T-cell (primary cell): ENCODE data around the gene TTC13. TPM values are rescaled to one million over a fixed set of nuclear protein-coding genes. Genes with fewer than 3 reads are reported as not detected.

ENCODE experiments used
- ATAC-seq, 4 experiments: fragments of 200-7000 bp in 3 of 4; fragments of 150-1000 bp in 1 of 4; cut with Tn5 transposase; replicated peaks in 1 of 4; 1 replicate in 3 of 4; 2 replicates in 1 of 4; pipeline ENCODE4 v1.10.0; 2021; ENCODE audit warnings: moderate library complexity in 3 of 4, mild to moderate bottlenecking in 2 of 4, moderate number of reproducible peaks in 1 of 4
- CTCF ChIA-PET, 2 donors: fragments of 300-600 bp; sonication (Branson Sonifier 250); formaldehyde crosslinking; loops; one replicate each; lab custom pipeline; 2022; ENCODE audit warnings: antibody characterized with exemption in 2 of 2; lab: Charles Lee
- POLR2A ChIA-PET, 2 donors: fragments of 300-600 bp; sonication (Branson Sonifier 250); formaldehyde crosslinking; loops; one replicate each; lab custom pipeline; 2022; ENCODE audit warnings: antibody characterized with exemption in 2 of 2; lab: Charles Lee
- DNase-seq, 35 experiments: peaks; one replicate each; pipeline versions ENCODE4 v3.0.0 to v3.0.0-alpha.2; 2013 to 2023
- H3K27ac ChIP-seq: one replicate; pipeline ENCODE4 v1.5.1; 2013; ENCODE audit warnings: low read length
- H3K27me3 ChIP-seq, 2 experiments: replicated peaks in 1 of 2; 1 replicate in 1 of 2; 2 replicates in 1 of 2; pipeline versions ENCODE4 v1.6.1 to v1.7.0; 2013; ENCODE audit warnings: low read length in 1 of 2, mixed read lengths in 1 of 2; ENCODE audit not compliant: control insufficient read depth in 2 of 2, insufficient read depth in 2 of 2; ENCODE audit errors: extremely low read depth in 1 of 2
- H3K36me3 ChIP-seq, 2 donors: 1 replicate in 1 of 2; 2 replicates in 1 of 2; pipeline versions ENCODE4 v1.6.1 to v1.7.0; 2013; ENCODE audit warnings: low read length in 1 of 2; ENCODE audit not compliant: control insufficient read depth in 2 of 2, insufficient read depth in 1 of 2; ENCODE audit errors: extremely low read depth in 1 of 2
- H3K4me1 ChIP-seq, 2 experiments: 1 replicate in 1 of 2; 2 replicates in 1 of 2; pipeline versions ENCODE4 v1.6.1 to v1.7.0; 2013; ENCODE audit warnings: low read length in 2 of 2, mixed read lengths in 1 of 2; ENCODE audit not compliant: insufficient read depth in 2 of 2, control insufficient read depth in 1 of 2; ENCODE audit errors: extremely low read depth in 1 of 2
- H3K4me3 ChIP-seq, 2 donors: 1 replicate in 1 of 2; 2 replicates in 1 of 2; pipeline versions ENCODE4 v1.5.1 to v1.7.0; 2013; ENCODE audit warnings: mild to moderate bottlenecking in 2 of 2, low read length in 1 of 2, moderate library complexity in 1 of 2; ENCODE audit not compliant: control insufficient read depth in 1 of 2; ENCODE audit errors: extremely low read depth in 1 of 2
- H3K9me3 ChIP-seq: 2 replicates; pipeline ENCODE4 v1.7.0; 2013
- H3K27ac Mint-ChIP-seq, 2 donors: one replicate each; pipeline ENCODE4 v1.8.0; 2020 to 2021; ENCODE audit warnings: mild to moderate bottlenecking in 2 of 2, mixed read lengths in 2 of 2
- H3K27me3 Mint-ChIP-seq, 2 donors: one replicate each; pipeline ENCODE4 v1.8.0; 2021 to 2022; ENCODE audit warnings: mixed read lengths in 2 of 2
- H3K36me3 Mint-ChIP-seq: one replicate; pipeline ENCODE4 v1.8.0; 2021; ENCODE audit warnings: mixed read lengths
- H3K4me1 Mint-ChIP-seq, 3 donors: one replicate each; pipeline ENCODE4 v1.8.0; 2020 to 2022; ENCODE audit warnings: mixed read lengths in 3 of 3, mild to moderate bottlenecking in 1 of 3
- H3K4me3 Mint-ChIP-seq, 3 donors: one replicate each; pipeline ENCODE4 v1.8.0; 2020 to 2022; ENCODE audit warnings: mild to moderate bottlenecking in 3 of 3, mixed read lengths in 3 of 3, moderate library complexity in 3 of 3
- H3K9me3 Mint-ChIP-seq, 3 donors: one replicate each; pipeline ENCODE4 v1.8.0; 2020 to 2022; ENCODE audit warnings: mixed read lengths in 3 of 3
- WGBS: methylation state at CpG from one replicate; pipeline ENCODE4 v1.1.5; 2013; ENCODE audit warnings: missing lambda C conversion rate; ENCODE audit not compliant: insufficient coverage; 5-methylcytosine and 5-hydroxymethylcytosine counted together
- total RNA-seq, 35 experiments: library from RNA in 6 of 35; stranded (reverse) in 6 of 35; fragments of 120-200 nt in 1 of 35; gene quantifications; one replicate each; pipeline versions ENCODE4 v1.2.1 to v1.2.4 and lab custom pipeline; 2013 to 2026

Gene TTC13
- total RNA-seq, 5 donors from 2014 or later (not counting 1 experiment from before 2014, with no cell fraction given), result 39.7 to 44.9 (median 42.2) TPM

- Histone ChIP-seq H3K9me3 (no peaks in the 10 kb centered on the region), H3K27ac (no peak overlapping the region), H3K36me3 (peaks cover 5 to 55% of the 10 kb centered on the region in 2 donors), H3K4me3 (no peak overlapping the region), H3K27me3 (no peaks in the 10 kb centered on the region), H3K4me1 (no peaks in the 10 kb centered on the region)
- 100% methylated on average over 1 of the region's 2 CpGs for WGBS
- ChIA-PET POLR2A (interaction anchor here in 1 of 2 donors (1.0 kb wide), 1 partner anchor 21 kb away, joined by 4 read pairs; no protein-coding TSS in a partner anchor), CTCF (interaction anchor here in 1 of 2 donors (1.0 kb wide), 1 partner anchor 19 kb away, joined by 3 read pairs; no protein-coding TSS in a partner anchor)
- Mint-ChIP-seq H3K27ac (peak overlapping the region; percentile 3 to 75), H3K27me3 (no peaks in the 10 kb centered on the region), H3K36me3 (peaks cover 43% of the 10 kb centered on the region), H3K4me1 (peaks cover 0 to 9% (median 5%) of the 10 kb centered on the region in 3 donors), H3K4me3 (no peak overlapping the region), H3K9me3 (no peaks in the 10 kb centered on the region)
- ATAC-seq, result no peak
- DNase-seq, result no peak
Measured at GRCh38 chr1:230937371-230937770, 41.3 kb downstream of the TTC13 start.

- WGBS, result no CpG with 5 or more reads among the region's 5 CpGs
- peaks cover 0 to 9% (median 4%) of the 10 kb centered on the region in 3 donors for H3K4me1 Mint-ChIP-seq
- peak overlapping the region in 1 of 2 donors; percentile 75 for H3K27ac Mint-ChIP-seq
- ATAC-seq (no peak), DNase-seq (no peak)
- H3K4me3 Mint-ChIP-seq, result no peak overlapping the region
- H3K4me1 ChIP-seq, result no peaks in the 10 kb centered on the region
- peaks cover 5 to 63% of the 10 kb centered on the region in 2 donors for H3K36me3 ChIP-seq
- no peaks in the 10 kb centered on the region for H3K9me3 Mint-ChIP-seq
- peaks cover 45% of the 10 kb centered on the region for H3K36me3 Mint-ChIP-seq
- POLR2A ChIA-PET, result no interaction called here
- no peaks in the 10 kb centered on the region for H3K9me3 ChIP-seq
- H3K27me3 Mint-ChIP-seq, result no peaks in the 10 kb centered on the region
- H3K27ac ChIP-seq, result no peak overlapping the region
- no peak overlapping the region for H3K4me3 ChIP-seq
- CTCF ChIA-PET, result interaction anchor here in 1 of 2 donors (1.4 kb wide), 1 partner anchor 156 kb away, joined by 3 read pairs; no protein-coding TSS in a partner anchor
- no peaks in the 10 kb centered on the region for H3K27me3 ChIP-seq
Measured at GRCh38 chr1:230936475-230936874, 42.2 kb downstream of the TTC13 start.

- POLR2A ChIA-PET, result no interaction called here
- Mint-ChIP-seq H3K9me3 (no peaks in the 10 kb centered on the region), H3K27ac (peak overlapping the region; percentile 12 to 67), H3K4me3 (no peak overlapping the region), H3K36me3 (peaks cover 45% of the 10 kb centered on the region), H3K27me3 (no peaks in the 10 kb centered on the region), H3K4me1 (peaks cover 0 to 9% (median 5%) of the 10 kb centered on the region in 3 donors)
- CTCF ChIA-PET, result interaction anchor here in 1 of 2 donors (1.4 kb wide), 1 partner anchor 156 kb away, joined by 3 read pairs; no protein-coding TSS in a partner anchor
- no CpG with 5 or more reads among the region's 6 CpGs for WGBS
- no peak for DNase-seq
- Histone ChIP-seq H3K4me3 (no peak overlapping the region), H3K9me3 (no peaks in the 10 kb centered on the region), H3K27ac (no peak overlapping the region), H3K4me1 (no peaks in the 10 kb centered on the region), H3K36me3 (peaks cover 5 to 68% of the 10 kb centered on the region in 2 donors), H3K27me3 (no peaks in the 10 kb centered on the region)
- ATAC-seq, result no peak
Measured at GRCh38 chr1:230935852-230936251, 42.8 kb downstream of the TTC13 start.

GRCh38 chr1:230930986-230931385, 47.7 kb downstream of the TTC13 start:
- H3K27me3 ChIP-seq, result no peaks in the 10 kb centered on the region
- H3K27ac Mint-ChIP-seq, result peak overlapping the region in 1 of 2 donors; percentile 11
- ChIA-PET CTCF (interaction anchor here in 1 of 2 donors (0.5 kb wide), 1 partner anchor 1665 kb away, joined by 3 read pairs; no protein-coding TSS in a partner anchor), POLR2A (interaction anchor here in 1 of 2 donors (1.1 kb wide), 1 partner anchor 292 kb away, joined by 3 read pairs; no protein-coding TSS in a partner anchor)
- no peak for ATAC-seq
- no peak overlapping the region for H3K4me3 Mint-ChIP-seq
- no peaks in the 10 kb centered on the region for H3K4me1 ChIP-seq
- H3K4me3 ChIP-seq, result no peak overlapping the region
- H3K36me3 ChIP-seq, result peaks cover 8 to 80% of the 10 kb centered on the region in 2 donors
- H3K27me3 Mint-ChIP-seq, result no peaks in the 10 kb centered on the region
- peaks cover 41% of the 10 kb centered on the region for H3K36me3 Mint-ChIP-seq
- WGBS, result 53% methylated on average over 2 of the region's 3 CpGs
- H3K9me3 Mint-ChIP-seq, result no peaks in the 10 kb centered on the region
- H3K4me1 Mint-ChIP-seq, result peaks cover 0 to 4% (median 2%) of the 10 kb centered on the region in 3 donors
- H3K27ac ChIP-seq, result no peak overlapping the region
- no peak for DNase-seq
- no peaks in the 10 kb centered on the region for H3K9me3 ChIP-seq

- peaks cover 11 to 85% of the 10 kb centered on the region in 2 donors for H3K36me3 ChIP-seq
- Mint-ChIP-seq H3K4me3 (no peak overlapping the region), H3K9me3 (no peaks in the 10 kb centered on the region), H3K36me3 (peaks cover 52% of the 10 kb centered on the region), H3K4me1 (peaks cover 0 to 2% (median 0%) of the 10 kb centered on the region in 3 donors), H3K27ac (no peak overlapping the region), H3K27me3 (no peaks in the 10 kb centered on the region)
- no peaks in the 10 kb centered on the region for H3K27me3 ChIP-seq
- POLR2A ChIA-PET, result no interaction called here
- CTCF ChIA-PET, result no interaction called here
- no peaks in the 10 kb centered on the region for H3K9me3 ChIP-seq
- ATAC-seq (no peak), DNase-seq (no peak)
- H3K4me3 ChIP-seq, result no peak overlapping the region
- H3K27ac ChIP-seq, result no peak overlapping the region
- 100% methylated on average over 1 of the region's 5 CpGs for WGBS
- H3K4me1 ChIP-seq, result no peaks in the 10 kb centered on the region
Measured at GRCh38 chr1:230926182-230926581, 52.5 kb downstream of the TTC13 start.

GRCh38 chr1:230925608-230926007, 53.1 kb downstream of the TTC13 start:
- peaks cover 11 to 86% of the 10 kb centered on the region in 2 donors for H3K36me3 ChIP-seq
- no peaks in the 10 kb centered on the region for H3K27me3 Mint-ChIP-seq
- peaks cover 52% of the 10 kb centered on the region for H3K36me3 Mint-ChIP-seq
- no peaks in the 10 kb centered on the region for H3K4me1 ChIP-seq
- H3K9me3 ChIP-seq, result no peaks in the 10 kb centered on the region
- DNase-seq (no peak), ATAC-seq (no peak)
- H3K4me3 ChIP-seq, result no peak overlapping the region
- no peaks in the 10 kb centered on the region for H3K4me1 Mint-ChIP-seq
- H3K4me3 Mint-ChIP-seq, result no peak overlapping the region
- H3K27ac ChIP-seq, result no peak overlapping the region
- no peaks in the 10 kb centered on the region for H3K27me3 ChIP-seq
- CTCF ChIA-PET, result interaction anchor here in 1 of 2 donors (0.6 kb wide), 1 partner anchor 9 kb away, joined by 3 read pairs; no protein-coding TSS in a partner anchor
- H3K27ac Mint-ChIP-seq, result no peak overlapping the region
- WGBS, result no CpG with 5 or more reads among the region's 2 CpGs
- no peaks in the 10 kb centered on the region for H3K9me3 Mint-ChIP-seq
- POLR2A ChIA-PET, result no interaction called here
